ENCODE data around the gene PKP4. TPM values are rescaled to one million over a fixed set of nuclear protein-coding genes. Genes with fewer than 3 reads are reported as not detected.

Gene PKP4
- total and polyA plus RNA-seq, 9 of the 15 experiments (the other 6 are each of a cell fraction or from before 2014, with no cell fraction given), result 24.6 to 99.1 (median 74.0) TPM

DNA sequence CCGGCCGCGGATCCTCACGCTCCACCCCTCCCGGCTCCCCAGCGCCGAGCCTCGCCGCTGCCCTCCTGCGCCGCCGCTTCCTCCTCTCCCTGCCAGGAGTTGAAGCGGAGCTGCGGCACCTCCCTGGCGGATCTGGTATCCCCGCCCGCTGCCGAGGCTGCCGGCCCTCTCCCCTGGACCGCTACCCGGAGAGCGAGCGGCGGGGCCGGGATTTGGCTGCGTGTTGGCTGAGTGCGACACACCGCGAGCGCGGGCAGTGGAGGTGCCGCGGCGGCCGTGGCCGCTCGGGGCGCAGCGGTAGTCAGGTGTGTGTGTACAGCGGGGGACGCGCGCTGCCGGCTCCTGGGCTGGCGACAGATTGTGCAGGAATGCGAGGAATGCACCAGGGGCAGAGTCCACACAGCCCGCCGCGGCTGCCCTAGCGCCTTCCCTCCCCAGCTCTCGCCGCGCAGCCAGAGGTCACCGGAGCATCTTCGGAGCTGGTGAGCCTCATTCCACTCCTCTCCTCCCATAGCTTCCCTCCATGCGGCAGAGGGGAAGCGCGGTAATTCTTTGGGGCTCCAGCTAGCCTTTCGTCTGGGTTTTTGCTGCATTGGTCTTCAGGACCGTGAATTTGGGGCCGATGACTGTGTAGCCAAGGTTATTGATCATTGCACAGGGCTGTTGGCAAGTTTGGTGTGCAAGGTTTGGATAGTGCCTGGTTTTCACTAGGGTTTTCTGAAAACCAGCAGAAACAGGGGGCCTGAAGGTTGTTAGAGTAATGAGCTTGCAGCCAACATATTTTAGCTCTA lies 1.3 kb downstream of the PKP4 start (continued):
- peak; percentile 91 for TF ChIP-seq TEAD4 (IDR thresholded peaks at IDR 0.05; ENCODE audit: low read length)
- TF ChIP-seq TEAD4 (CRISPR knock-in tag; IDR thresholded peaks at IDR 0.05; ENCODE audit: borderline replicate concordance), result peak; percentile 99
- peak; percentile 73 for TF ChIP-seq CCNT2 (IDR thresholded peaks at IDR 0.05; ENCODE audit: borderline replicate concordance, extremely low read depth, insufficient read length, low read depth, low read length)
- TF ChIP-seq, protein P1, sequence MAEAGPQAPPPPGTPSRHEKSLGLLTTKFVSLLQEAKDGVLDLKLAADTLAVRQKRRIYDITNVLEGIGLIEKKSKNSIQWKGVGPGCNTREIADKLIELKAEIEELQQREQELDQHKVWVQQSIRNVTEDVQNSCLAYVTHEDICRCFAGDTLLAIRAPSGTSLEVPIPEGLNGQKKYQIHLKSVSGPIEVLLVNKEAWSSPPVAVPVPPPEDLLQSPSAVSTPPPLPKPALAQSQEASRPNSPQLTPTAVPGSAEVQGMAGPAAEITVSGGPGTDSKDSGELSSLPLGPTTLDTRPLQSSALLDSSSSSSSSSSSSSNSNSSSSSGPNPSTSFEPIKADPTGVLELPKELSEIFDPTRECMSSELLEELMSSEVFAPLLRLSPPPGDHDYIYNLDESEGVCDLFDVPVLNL (CRISPR knock-in tag; IDR thresholded peaks at IDR 0.05; ENCODE audit: low read depth), result peak; percentile 58; the same call in 1 of the 2 replicates
- TF ChIP-seq, protein P2, sequence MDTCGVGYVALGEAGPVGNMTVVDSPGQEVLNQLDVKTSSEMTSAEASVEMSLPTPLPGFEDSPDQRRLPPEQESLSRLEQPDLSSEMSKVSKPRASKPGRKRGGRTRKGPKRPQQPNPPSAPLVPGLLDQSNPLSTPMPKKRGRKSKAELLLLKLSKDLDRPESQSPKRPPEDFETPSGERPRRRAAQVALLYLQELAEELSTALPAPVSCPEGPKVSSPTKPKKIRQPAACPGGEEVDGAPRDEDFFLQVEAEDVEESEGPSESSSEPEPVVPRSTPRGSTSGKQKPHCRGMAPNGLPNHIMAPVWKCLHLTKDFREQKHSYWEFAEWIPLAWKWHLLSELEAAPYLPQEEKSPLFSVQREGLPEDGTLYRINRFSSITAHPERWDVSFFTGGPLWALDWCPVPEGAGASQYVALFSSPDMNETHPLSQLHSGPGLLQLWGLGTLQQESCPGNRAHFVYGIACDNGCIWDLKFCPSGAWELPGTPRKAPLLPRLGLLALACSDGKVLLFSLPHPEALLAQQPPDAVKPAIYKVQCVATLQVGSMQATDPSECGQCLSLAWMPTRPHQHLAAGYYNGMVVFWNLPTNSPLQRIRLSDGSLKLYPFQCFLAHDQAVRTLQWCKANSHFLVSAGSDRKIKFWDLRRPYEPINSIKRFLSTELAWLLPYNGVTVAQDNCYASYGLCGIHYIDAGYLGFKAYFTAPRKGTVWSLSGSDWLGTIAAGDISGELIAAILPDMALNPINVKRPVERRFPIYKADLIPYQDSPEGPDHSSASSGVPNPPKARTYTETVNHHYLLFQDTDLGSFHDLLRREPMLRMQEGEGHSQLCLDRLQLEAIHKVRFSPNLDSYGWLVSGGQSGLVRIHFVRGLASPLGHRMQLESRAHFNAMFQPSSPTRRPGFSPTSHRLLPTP (IDR thresholded peaks at IDR 0.05; ENCODE audit: borderline replicate concordance, extremely low read depth, insufficient read length), result no peak
- no peak for TF ChIP-seq PRMT5 (CRISPR knock-in tag; IDR thresholded peaks at IDR 0.05)
- TF ChIP-seq ZKSCAN3 (CRISPR knock-in tag; IDR thresholded peaks at IDR 0.05), result no peak
- no peak for TF ChIP-seq ZNF24 (IDR thresholded peaks at IDR 0.05)
- TF ChIP-seq, protein P3, sequence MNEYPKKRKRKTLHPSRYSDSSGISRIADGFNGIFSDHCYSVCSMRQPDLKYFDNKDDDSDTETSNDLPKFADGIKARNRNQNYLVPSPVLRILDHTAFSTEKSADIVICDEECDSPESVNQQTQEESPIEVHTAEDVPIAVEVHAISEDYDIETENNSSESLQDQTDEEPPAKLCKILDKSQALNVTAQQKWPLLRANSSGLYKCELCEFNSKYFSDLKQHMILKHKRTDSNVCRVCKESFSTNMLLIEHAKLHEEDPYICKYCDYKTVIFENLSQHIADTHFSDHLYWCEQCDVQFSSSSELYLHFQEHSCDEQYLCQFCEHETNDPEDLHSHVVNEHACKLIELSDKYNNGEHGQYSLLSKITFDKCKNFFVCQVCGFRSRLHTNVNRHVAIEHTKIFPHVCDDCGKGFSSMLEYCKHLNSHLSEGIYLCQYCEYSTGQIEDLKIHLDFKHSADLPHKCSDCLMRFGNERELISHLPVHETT (CRISPR knock-in tag; conservative IDR thresholded peaks at IDR 0.05 in 1 of 2, IDR thresholded peaks at IDR 0.05 in 1 of 2), result no peak
- TF ChIP-seq PCBP1 (IDR thresholded peaks at IDR 0.05; ENCODE audit: low read depth, low read length, poor library complexity, severe bottlenecking), result peak; percentile 86
- TF ChIP-seq MYC (IDR thresholded peaks at IDR 0.05; ENCODE audit: low read depth, low read length), result no peak; the same call in 1 of the 2 replicates
- TF ChIP-seq MYC (CRISPR knock-in tag; IDR thresholded peaks at IDR 0.05; ENCODE audit: borderline replicate concordance, low read depth), result no peak
- TF ChIP-seq, protein P4, sequence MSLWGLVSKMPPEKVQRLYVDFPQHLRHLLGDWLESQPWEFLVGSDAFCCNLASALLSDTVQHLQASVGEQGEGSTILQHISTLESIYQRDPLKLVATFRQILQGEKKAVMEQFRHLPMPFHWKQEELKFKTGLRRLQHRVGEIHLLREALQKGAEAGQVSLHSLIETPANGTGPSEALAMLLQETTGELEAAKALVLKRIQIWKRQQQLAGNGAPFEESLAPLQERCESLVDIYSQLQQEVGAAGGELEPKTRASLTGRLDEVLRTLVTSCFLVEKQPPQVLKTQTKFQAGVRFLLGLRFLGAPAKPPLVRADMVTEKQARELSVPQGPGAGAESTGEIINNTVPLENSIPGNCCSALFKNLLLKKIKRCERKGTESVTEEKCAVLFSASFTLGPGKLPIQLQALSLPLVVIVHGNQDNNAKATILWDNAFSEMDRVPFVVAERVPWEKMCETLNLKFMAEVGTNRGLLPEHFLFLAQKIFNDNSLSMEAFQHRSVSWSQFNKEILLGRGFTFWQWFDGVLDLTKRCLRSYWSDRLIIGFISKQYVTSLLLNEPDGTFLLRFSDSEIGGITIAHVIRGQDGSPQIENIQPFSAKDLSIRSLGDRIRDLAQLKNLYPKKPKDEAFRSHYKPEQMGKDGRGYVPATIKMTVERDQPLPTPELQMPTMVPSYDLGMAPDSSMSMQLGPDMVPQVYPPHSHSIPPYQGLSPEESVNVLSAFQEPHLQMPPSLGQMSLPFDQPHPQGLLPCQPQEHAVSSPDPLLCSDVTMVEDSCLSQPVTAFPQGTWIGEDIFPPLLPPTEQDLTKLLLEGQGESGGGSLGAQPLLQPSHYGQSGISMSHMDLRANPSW (CRISPR knock-in tag; IDR thresholded peaks at IDR 0.05), result peak; percentile 63
- no peak for TF ChIP-seq ZC3H11A (IDR thresholded peaks at IDR 0.05; ENCODE audit: low read depth, low read length)
- TF ChIP-seq SIX5 (IDR thresholded peaks at IDR 0.05; ENCODE audit: borderline replicate concordance in 1 of 2, insufficient read depth in 1 of 2, low read depth in 1 of 2, low read length in 2 of 2), result no peak
- TF ChIP-seq RBM17 (IDR thresholded peaks at IDR 0.05; ENCODE audit: borderline replicate concordance, low read depth, low read length), result no peak
- no peak for TF ChIP-seq ZFP30 (CRISPR knock-in tag; IDR thresholded peaks at IDR 0.05; ENCODE audit: borderline replicate concordance)
